BLaER1 treated with 17β-estradiol and CSF1 and Interleukin-3, amounts not matched to agents 10 nM and 100 nM (cell line): ENCODE measurements around the gene SCN2A.
"Not testable (repeated sequence)": the region's sequence is repeated elsewhere in the genome, so short reads cannot be mapped to it uniquely, and the experiment has no call there.

Experiments
- H3K27ac ChIP-seq, 11 experiments: shearing (Covaris generic); formaldehyde crosslinking; 2 replicates each; pipeline ENCODE4 v1.8.1; 2022
- H3K27me3 ChIP-seq, 11 experiments: shearing (Covaris generic); formaldehyde crosslinking; 2 replicates each; pipeline ENCODE4 v1.8.1; 2022
- H3K36me3 ChIP-seq, 11 experiments: shearing (Covaris generic); formaldehyde crosslinking; 2 replicates each; pipeline ENCODE4 v1.8.1; 2022
- H3K4me1 ChIP-seq, 10 experiments: shearing (Covaris generic); formaldehyde crosslinking; 2 replicates each; pipeline ENCODE4 v1.8.1; 2022
- H3K4me2 ChIP-seq, 11 experiments: shearing (Covaris generic); formaldehyde crosslinking; 2 replicates each; pipeline ENCODE4 v1.8.1; 2022
- H3K4me3 ChIP-seq, 10 experiments: shearing (Covaris generic); formaldehyde crosslinking; 2 replicates each; pipeline ENCODE4 v1.8.1; 2022
- H3K9ac ChIP-seq, 11 experiments: shearing (Covaris generic); formaldehyde crosslinking; 2 replicates each; pipeline ENCODE4 v1.8.1; 2022
- H3K9me3 ChIP-seq, 11 experiments: shearing (Covaris generic); formaldehyde crosslinking; replicated peaks in 1 of 11; 2 replicates each; pipeline ENCODE4 v1.8.1; 2022
- H4K20me1 ChIP-seq, 11 experiments: shearing (Covaris generic); formaldehyde crosslinking; 2 replicates each; pipeline ENCODE4 v1.8.1; 2022
- Cebpa-rat ChIP-seq, 11 experiments: shearing (Covaris generic); IDR thresholded peaks; 2 replicates each; pipeline ENCODE4 v1.8.1; 2022

Gene SCN2A

DNA sequence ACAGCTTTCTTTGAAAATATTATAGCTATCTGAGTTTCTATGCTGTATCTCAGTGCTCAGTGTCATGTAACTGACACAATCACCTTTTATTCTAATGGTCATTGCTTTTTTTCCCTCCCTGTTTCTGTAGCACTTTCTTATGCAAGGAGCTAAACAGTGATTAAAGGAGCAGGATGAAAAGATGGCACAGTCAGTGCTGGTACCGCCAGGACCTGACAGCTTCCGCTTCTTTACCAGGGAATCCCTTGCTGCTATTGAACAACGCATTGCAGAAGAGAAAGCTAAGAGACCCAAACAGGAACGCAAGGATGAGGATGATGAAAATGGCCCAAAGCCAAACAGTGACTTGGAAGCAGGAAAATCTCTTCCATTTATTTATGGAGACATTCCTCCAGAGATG, 56.4 kb downstream of the SCN2A start:
- H3K4me1 ChIP-seq: no peaks in the 10 kb centered on the region
- H3K4me3 ChIP-seq: no peak overlapping the region
- no peak overlapping the region for H3K9ac ChIP-seq
- TF ChIP-seq Cebpa-rat (IDR thresholded peaks at IDR 0.05): no peak
- H3K9me3 ChIP-seq: no peaks in the 10 kb centered on the region
- H3K27ac ChIP-seq: no peak overlapping the region
- H3K4me2 ChIP-seq: no peak overlapping the region
- H4K20me1 ChIP-seq: no peaks in the 10 kb centered on the region
- no peaks in the 10 kb centered on the region for H3K27me3 ChIP-seq
- H3K36me3 ChIP-seq: no peaks in the 10 kb centered on the region

DNA sequence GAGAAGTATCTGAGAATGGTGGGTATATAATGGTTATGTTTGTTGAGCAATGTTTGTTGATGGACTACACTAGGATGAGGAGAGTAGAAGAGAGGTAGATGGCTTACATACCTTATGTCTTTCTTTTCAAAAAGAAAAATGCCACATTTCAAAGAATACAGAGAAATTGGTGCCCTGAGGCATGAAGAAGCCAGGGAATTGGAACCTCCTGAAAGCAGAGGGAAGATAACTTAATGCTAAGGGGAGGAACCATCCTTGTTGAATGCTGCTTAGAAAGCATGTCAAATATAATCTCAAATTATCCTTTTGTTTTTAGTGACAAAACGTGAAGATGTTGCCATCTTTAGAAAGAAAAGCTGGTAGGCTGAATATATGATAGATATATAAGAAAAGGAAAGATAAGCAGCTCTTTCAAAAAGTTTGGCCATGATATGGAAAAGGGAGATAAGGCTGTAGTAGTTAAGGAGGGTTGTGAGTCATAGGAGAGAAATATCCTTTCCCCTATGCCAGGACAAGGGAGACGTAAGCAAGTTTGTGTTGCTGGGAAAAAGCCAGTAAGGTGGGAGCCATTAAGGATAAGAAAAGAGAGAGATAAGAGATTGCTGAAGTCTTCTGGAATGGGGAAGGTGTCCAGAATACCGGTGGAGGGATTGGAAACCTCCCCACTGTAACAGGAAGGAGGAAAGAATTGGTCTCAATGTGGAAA, 66.3 kb downstream of the SCN2A start:
- no peak overlapping the region for H3K4me2 ChIP-seq
- no peaks in the 10 kb centered on the region for H3K9me3 ChIP-seq
- no peak for TF ChIP-seq Cebpa-rat (IDR thresholded peaks at IDR 0.05)
- no peak overlapping the region for H3K27ac ChIP-seq
- no peaks in the 10 kb centered on the region for H3K4me1 ChIP-seq
- no peaks in the 10 kb centered on the region for H4K20me1 ChIP-seq
- H3K9ac ChIP-seq: no peak overlapping the region
- H3K27me3 ChIP-seq: no peaks in the 10 kb centered on the region
- H3K4me3 ChIP-seq: no peak overlapping the region
- H3K36me3 ChIP-seq: no peaks in the 10 kb centered on the region

DNA sequence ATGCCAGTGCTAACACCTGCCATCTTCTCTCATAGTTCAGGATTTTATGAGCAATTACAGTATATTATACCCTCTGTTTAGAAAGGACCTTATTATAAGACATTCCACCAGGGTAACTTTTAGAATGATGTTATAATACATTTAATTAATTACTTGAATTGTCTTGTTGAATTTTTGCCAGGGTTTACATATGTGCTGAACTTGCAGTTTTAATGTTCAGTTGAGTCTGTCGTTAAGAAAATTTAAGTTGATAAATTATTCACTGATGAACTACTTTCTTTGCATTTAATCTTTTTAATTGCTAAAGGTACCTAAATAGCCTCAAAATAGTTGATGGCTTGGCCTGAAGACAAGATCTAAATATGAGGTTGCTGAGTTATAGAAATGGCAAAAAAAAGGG, 68.1 kb downstream of the SCN2A start:
- Histone ChIP-seq H3K9me3 (no peaks in the 10 kb centered on the region), H3K9ac (no peak overlapping the region), H3K36me3 (no peaks in the 10 kb centered on the region), H3K4me1 (no peaks in the 10 kb centered on the region), H3K4me3 (no peak overlapping the region), H3K27me3 (no peaks in the 10 kb centered on the region), H3K4me2 (no peak overlapping the region), H4K20me1 (no peaks in the 10 kb centered on the region), H3K27ac (no peak overlapping the region)
- no peak for TF ChIP-seq Cebpa-rat (IDR thresholded peaks at IDR 0.05)

DNA sequence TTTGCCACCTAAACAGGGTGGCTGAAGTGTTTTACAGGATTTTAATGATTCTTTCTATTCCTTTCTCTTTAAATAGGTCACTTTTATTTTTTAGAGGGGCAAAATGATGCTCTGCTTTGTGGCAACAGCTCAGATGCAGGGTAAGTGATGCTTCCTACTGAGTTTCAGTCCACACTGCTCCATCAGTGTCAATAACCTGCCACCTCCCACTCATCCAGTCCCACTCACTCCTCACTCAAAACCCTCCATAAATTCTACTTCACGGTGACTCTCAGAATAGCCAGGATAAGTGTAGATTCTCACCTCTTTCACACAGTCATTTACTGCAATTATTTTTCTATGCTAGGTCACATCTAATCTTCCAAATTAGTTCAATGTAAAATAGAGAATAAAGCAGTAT, 72.7 kb downstream of the SCN2A start:
- H4K20me1 ChIP-seq: no peaks in the 10 kb centered on the region
- no peak overlapping the region for H3K9ac ChIP-seq
- no peak overlapping the region for H3K4me2 ChIP-seq
- no peak for TF ChIP-seq Cebpa-rat (IDR thresholded peaks at IDR 0.05)
- no peaks in the 10 kb centered on the region for H3K27me3 ChIP-seq
- H3K27ac ChIP-seq: no peak overlapping the region
- peaks cover 0 to 6% (median 0%) of the 10 kb centered on the region in 10 experiments; a peak in 1 of 20 replicates for H3K4me1 ChIP-seq
- H3K36me3 ChIP-seq: no peaks in the 10 kb centered on the region
- H3K9me3 ChIP-seq: no peaks in the 10 kb centered on the region
- no peak overlapping the region for H3K4me3 ChIP-seq

DNA sequence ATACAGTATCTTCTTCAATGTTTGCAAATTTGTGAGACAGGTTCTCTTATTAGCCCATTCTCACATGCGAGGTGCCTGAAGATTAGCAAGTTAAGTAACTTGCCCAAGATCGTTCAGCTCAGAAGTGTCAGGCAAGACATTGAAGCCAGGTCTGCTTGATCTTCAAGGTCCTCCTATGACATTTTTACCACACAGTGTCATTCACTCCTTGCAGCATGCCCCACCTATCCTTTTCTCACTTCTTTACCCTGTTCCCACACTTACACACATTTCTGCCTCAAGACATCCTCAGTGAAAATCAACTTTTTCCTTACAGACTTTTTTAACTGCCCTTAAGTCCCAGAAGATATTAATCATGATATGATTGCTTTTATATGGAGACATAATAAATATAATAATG, 73.8 kb downstream of the SCN2A start:
- no peaks in the 10 kb centered on the region for H3K9me3 ChIP-seq
- H3K27me3 ChIP-seq: no peaks in the 10 kb centered on the region
- no peak for TF ChIP-seq Cebpa-rat (IDR thresholded peaks at IDR 0.05)
- no peak overlapping the region; a peak in 1 of 22 replicates for H3K4me2 ChIP-seq
- H4K20me1 ChIP-seq: no peaks in the 10 kb centered on the region
- no peaks in the 10 kb centered on the region for H3K36me3 ChIP-seq
- no peak overlapping the region for H3K27ac ChIP-seq
- H3K9ac ChIP-seq: no peak overlapping the region
- H3K4me3 ChIP-seq: no peak overlapping the region
- peaks cover 0 to 6% (median 0%) of the 10 kb centered on the region in 10 experiments; a peak in 1 of 20 replicates for H3K4me1 ChIP-seq

DNA sequence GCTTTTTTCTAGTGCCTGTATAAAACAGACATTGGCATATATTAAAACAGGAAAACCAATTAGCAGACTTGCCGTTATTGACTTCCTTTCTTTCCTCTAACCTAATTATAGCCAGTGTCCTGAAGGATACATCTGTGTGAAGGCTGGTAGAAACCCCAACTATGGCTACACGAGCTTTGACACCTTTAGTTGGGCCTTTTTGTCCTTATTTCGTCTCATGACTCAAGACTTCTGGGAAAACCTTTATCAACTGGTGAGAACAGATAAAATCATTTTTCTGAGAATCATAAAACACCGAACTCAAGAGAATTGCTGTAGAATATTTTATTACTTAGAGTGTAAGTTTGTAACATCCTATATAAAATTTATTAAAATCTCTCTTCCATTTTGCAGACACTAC, 74.3 kb downstream of the SCN2A start:
- no peak overlapping the region for H3K27ac ChIP-seq
- no peak for TF ChIP-seq Cebpa-rat (IDR thresholded peaks at IDR 0.05)
- H3K36me3 ChIP-seq: no peaks in the 10 kb centered on the region
- no peaks in the 10 kb centered on the region for H3K9me3 ChIP-seq
- no peaks in the 10 kb centered on the region for H3K27me3 ChIP-seq
- no peak overlapping the region for H3K4me3 ChIP-seq
- peaks cover 0 to 6% (median 0%) of the 10 kb centered on the region in 10 experiments; a peak in 1 of 20 replicates for H3K4me1 ChIP-seq
- no peak overlapping the region for H3K9ac ChIP-seq
- peak overlapping the region in 1 of 11 experiments; percentile 8; a peak in 2 of 22 replicates for H3K4me2 ChIP-seq
- H4K20me1 ChIP-seq: no peaks in the 10 kb centered on the region

DNA sequence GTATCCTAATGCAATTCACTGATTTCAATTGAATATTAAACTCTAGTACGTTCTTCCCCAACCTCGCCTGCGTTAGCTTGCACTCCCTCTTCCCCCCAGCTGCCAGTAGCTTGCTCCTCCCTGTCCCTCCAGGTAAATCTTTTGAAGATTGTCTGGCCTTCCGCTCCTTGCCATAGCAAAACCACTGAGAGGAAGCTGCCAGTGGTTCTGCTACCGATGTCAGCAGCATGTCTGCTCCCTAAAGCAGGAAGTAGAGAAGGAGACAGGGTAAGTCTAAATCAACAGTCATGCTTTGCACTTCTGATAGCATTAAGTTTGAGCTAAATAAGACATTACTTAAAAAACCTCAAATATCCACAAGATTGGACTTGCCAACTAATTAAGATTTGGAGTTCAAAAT, 89.1 kb downstream of the SCN2A start:
- Histone ChIP-seq H3K36me3 (no peaks in the 10 kb centered on the region), H3K9ac (no peak overlapping the region), H3K9me3 (no peaks in the 10 kb centered on the region), H3K4me3 (no peak overlapping the region), H3K4me1 (no peaks in the 10 kb centered on the region), H3K4me2 (no peak overlapping the region), H3K27ac (no peak overlapping the region), H4K20me1 (no peaks in the 10 kb centered on the region), H3K27me3 (no peaks in the 10 kb centered on the region)
- no peak for TF ChIP-seq Cebpa-rat (IDR thresholded peaks at IDR 0.05)

DNA sequence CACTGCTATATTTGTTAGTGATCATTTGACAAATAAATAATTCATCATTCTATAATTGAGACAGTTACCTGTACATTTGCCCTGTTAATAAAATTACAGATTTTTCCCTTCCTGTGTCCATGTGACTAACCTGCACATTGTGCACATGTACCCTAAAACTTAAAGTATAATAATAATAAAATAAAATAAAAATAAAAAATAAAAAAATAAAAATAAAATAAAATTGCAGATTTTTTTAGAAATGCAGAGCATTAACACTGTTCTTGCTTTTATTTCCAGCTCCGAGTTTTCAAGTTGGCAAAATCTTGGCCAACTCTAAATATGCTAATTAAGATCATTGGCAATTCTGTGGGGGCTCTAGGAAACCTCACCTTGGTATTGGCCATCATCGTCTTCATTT, 105.1 kb downstream of the SCN2A start:
- not testable (repeated sequence) for H3K4me1 ChIP-seq, H3K9ac ChIP-seq, H3K27me3 ChIP-seq, H3K4me3 ChIP-seq, H3K36me3 ChIP-seq, H3K9me3 ChIP-seq, H3K27ac ChIP-seq, H4K20me1 ChIP-seq, H3K4me2 ChIP-seq

DNA sequence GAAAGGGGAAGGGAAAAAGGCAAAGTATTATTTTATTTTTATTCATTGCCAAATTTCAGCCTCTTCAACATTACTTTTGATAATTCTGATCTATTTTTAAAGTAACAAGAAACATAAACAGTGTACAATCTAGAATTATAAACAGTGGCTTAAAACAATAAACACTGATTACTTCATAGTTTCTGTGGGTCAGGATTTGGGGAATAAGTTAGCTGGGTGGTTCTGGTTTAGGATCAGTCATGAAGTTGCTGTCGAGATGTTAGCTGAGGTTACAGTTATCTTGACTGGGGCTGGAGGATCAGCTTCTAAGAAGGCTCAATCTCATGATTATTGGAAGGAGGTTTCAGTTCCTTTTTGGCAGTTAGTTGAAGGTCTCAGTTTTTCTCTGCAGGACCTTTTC, 109.2 kb downstream of the SCN2A start:
- H3K4me1 ChIP-seq: no peaks in the 10 kb centered on the region

DNA sequence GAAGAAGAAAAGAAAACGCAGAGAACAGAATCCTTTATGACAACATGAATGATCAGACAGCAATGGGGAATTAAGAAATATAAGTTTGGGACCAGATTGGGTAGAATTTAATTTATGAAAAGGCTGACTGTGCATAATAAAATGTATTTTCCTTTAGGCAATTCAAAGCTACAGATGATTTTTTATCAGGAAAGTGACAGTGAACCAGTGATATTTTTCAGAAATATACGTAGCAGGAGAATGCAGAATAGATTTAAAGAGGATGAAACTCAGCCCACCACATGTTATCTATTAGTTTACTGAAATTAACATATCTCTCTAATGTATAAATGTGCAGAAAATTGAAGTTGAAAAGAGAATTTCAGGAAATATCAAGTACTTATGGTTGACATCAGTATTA, 110.0 kb downstream of the SCN2A start:
- Histone ChIP-seq H3K36me3 (no peaks in the 10 kb centered on the region), H3K4me2 (no peak overlapping the region), H4K20me1 (no peaks in the 10 kb centered on the region), H3K9me3 (no peaks in the 10 kb centered on the region), H3K4me1 (no peaks in the 10 kb centered on the region), H3K27me3 (no peaks in the 10 kb centered on the region), H3K4me3 (no peak overlapping the region), H3K9ac (no peak overlapping the region), H3K27ac (no peak overlapping the region)
- no peak for TF ChIP-seq Cebpa-rat (IDR thresholded peaks at IDR 0.05)

More for the DNA sequence above, 109.2 kb downstream of the SCN2A start:
- H3K9ac ChIP-seq: no peak overlapping the region
- H4K20me1 ChIP-seq: no peaks in the 10 kb centered on the region
- H3K36me3 ChIP-seq: no peaks in the 10 kb centered on the region
- TF ChIP-seq Cebpa-rat (IDR thresholded peaks at IDR 0.05): no peak
- no peak overlapping the region for H3K27ac ChIP-seq
- H3K27me3 ChIP-seq: no peaks in the 10 kb centered on the region
- H3K4me2 ChIP-seq: no peak overlapping the region
- no peak overlapping the region for H3K4me3 ChIP-seq
- no peaks in the 10 kb centered on the region for H3K9me3 ChIP-seq
